Measurements from ENCODE around the gene TAF1A. TPM values are rescaled to one million over a fixed set of nuclear protein-coding genes. Genes with fewer than 3 reads are reported as not detected.

The TAF1A gene
- total RNA-seq, 4 donors from 2014 or later = 1.6 to 12.4 (median 4.4) TPM

GRCh38 chr1:222557148-222557547 lies 32.6 kb downstream of the TAF1A start:
- Histone ChIP-seq H3K4me1 (no peaks in the 10 kb centered on the region), H3K27ac (no peak overlapping the region), H3K36me3 (peaks cover 0 to 24% (median 0%) of the 10 kb centered on the region in 3 donors), H3K27me3 (no peaks in the 10 kb centered on the region), H3K9me3 (no peaks in the 10 kb centered on the region), H3K4me3 (no peak overlapping the region)
- TF ChIP-seq POLR2A (IDR thresholded peaks at IDR 0.05) (no peak), CTCF (IDR thresholded peaks at IDR 0.05) (no peak)
- DNase-seq = no peak

GRCh38 chr1:222555992-222556615 lies 33.6 kb downstream of the TAF1A start:
- Histone ChIP-seq H3K36me3 (peaks cover 0 to 24% (median 0%) of the 10 kb centered on the region in 3 donors), H3K4me1 (no peaks in the 10 kb centered on the region)
- DNase-seq = no peak

GRCh38 chr1:222554177-222554576 lies 35.6 kb downstream of the TAF1A start:
- TF ChIP-seq POLR2A (IDR thresholded peaks at IDR 0.05) (no peak), CTCF (IDR thresholded peaks at IDR 0.05) (no peak)
- H3K4me1 ChIP-seq = no peaks in the 10 kb centered on the region
- DNase-seq = no peak
- no peak overlapping the region for H3K27ac ChIP-seq
- no peaks in the 10 kb centered on the region for H3K27me3 ChIP-seq
- H3K36me3 ChIP-seq = peaks cover 0 to 15% (median 0%) of the 10 kb centered on the region in 3 donors
- no peak overlapping the region for H3K4me3 ChIP-seq
- no peaks in the 10 kb centered on the region for H3K9me3 ChIP-seq

More at GRCh38 chr1:222555992-222556615, 33.6 kb downstream of the TAF1A start:
- no peak overlapping the region for H3K4me3 ChIP-seq
- H3K27ac ChIP-seq = no peak overlapping the region
- TF ChIP-seq POLR2A (IDR thresholded peaks at IDR 0.05) (no peak), CTCF (IDR thresholded peaks at IDR 0.05) (no peak)
- H3K9me3 ChIP-seq = no peaks in the 10 kb centered on the region
- H3K27me3 ChIP-seq = no peaks in the 10 kb centered on the region

- no peak for DNase-seq
- no peak overlapping the region for H3K27ac ChIP-seq
- H3K9me3 ChIP-seq = no peaks in the 10 kb centered on the region
- no peak overlapping the region for H3K4me3 ChIP-seq
- no peaks in the 10 kb centered on the region for H3K27me3 ChIP-seq
- no peaks in the 10 kb centered on the region for H3K4me1 ChIP-seq
- TF ChIP-seq CTCF (IDR thresholded peaks at IDR 0.05) = no peak
- TF ChIP-seq POLR2A (IDR thresholded peaks at IDR 0.05) = no peak
- H3K36me3 ChIP-seq = peaks cover 0 to 6% (median 0%) of the 10 kb centered on the region in 3 donors
Measured at GRCh38 chr1:222552882-222553281, 36.9 kb downstream of the TAF1A start.

- DNase-seq = no peak
- H3K4me3 ChIP-seq = no peak within 1 kb of the TSS
Measured at GRCh38 chr1:222547944-222548671, 41.6 kb downstream of the TAF1A start, which contains the start of gene HHIPL2. HHIPL2 (minus strand) TSS chr1:222548104; CDS start chr1:222548044, 60 bp downstream.

More at GRCh38 chr1:222547944-222548671, 41.6 kb downstream of the TAF1A start, which contains the start of gene HHIPL2:
- no peaks in the 10 kb centered on the region for H3K9me3 ChIP-seq
- no peaks in the 10 kb centered on the region for H3K27me3 ChIP-seq
- no peak for TF ChIP-seq CTCF (IDR thresholded peaks at IDR 0.05)
- no peak for TF ChIP-seq POLR2A (IDR thresholded peaks at IDR 0.05)
- no peaks in the 10 kb centered on the region for H3K4me1 ChIP-seq
- H3K27ac ChIP-seq = no peak within 1 kb of the TSS
- no peaks in the 10 kb centered on the region for H3K36me3 ChIP-seq

All from Peyer's patch (tissue), 4 donors.